SH-SY5Y (cell line): ENCODE data around the gene TNNC2.

Experiments used
- GATA2 ChIP-seq: IDR thresholded peaks from 2 replicates; pipeline ENCODE4 v1.6.1; 2011; ENCODE audit warnings: mild to moderate bottlenecking, low read depth, low read length
- GATA3 ChIP-seq: IDR thresholded peaks from 2 replicates; pipeline ENCODE4 v1.6.1; 2011; ENCODE audit warnings: low read depth, mild to moderate bottlenecking, low read length, moderate library complexity

- no peak for TF ChIP-seq GATA3
- no peak for TF ChIP-seq GATA2
Measured at GRCh38 chr20:45822857-45823256, 4.3 kb downstream of the TNNC2 start.
